ENCODE results near the gene ITGA2B. TPM values are rescaled to one million over a fixed set of nuclear protein-coding genes. Genes with fewer than 3 reads are reported as not detected.

The ITGA2B gene
- total and polyA plus RNA-seq, 2 of the 13 experiments (the other 11 are each of a cell fraction or from before 2014, with no cell fraction given) = 0.38 to 1.1 TPM

DNA sequence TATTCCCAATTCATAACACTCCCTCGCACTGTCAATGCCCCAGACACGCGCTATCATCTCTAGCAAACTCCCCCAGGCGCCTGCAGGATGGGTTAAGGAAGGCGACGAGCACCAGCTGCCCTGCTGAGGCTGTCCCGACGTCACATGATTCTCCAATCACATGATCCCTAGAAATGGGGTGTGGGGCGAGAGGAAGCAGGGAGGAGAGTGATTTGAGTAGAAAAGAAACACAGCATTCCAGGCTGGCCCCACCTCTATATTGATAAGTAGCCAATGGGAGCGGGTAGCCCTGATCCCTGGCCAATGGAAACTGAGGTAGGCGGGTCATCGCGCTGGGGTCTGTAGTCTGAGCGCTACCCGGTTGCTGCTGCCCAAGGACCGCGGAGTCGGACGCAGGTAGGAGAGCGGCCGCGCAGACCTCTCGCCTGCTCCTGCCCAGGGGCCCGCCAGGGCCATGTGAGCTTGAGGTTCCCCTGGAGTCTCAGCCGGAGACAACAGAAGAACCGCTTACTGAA is 44.5 kb downstream of the ITGA2B start, which contains the start of gene GRN (continued):
- no peak for TF ChIP-seq ZNF256 (CRISPR knock-in tag; conservative IDR thresholded peaks at IDR 0.05)
- TF ChIP-seq HOMEZ (CRISPR knock-in tag; IDR thresholded peaks at IDR 0.05; ENCODE audit: low read depth) = peak; percentile 82
- TF ChIP-seq SNAPC2 (CRISPR knock-in tag; IDR thresholded peaks at IDR 0.05) = no peak
- no peak for TF ChIP-seq IRX3 (CRISPR knock-in tag; IDR thresholded peaks at IDR 0.05; ENCODE audit: borderline replicate concordance, low read depth)
- TF ChIP-seq SKI (IDR thresholded peaks at IDR 0.05; ENCODE audit: partially characterized antibody) = peak; percentile 49
- TF ChIP-seq NFYC (CRISPR knock-in tag; IDR thresholded peaks at IDR 0.05) = peak; percentile 94
- TF ChIP-seq, protein P1, sequence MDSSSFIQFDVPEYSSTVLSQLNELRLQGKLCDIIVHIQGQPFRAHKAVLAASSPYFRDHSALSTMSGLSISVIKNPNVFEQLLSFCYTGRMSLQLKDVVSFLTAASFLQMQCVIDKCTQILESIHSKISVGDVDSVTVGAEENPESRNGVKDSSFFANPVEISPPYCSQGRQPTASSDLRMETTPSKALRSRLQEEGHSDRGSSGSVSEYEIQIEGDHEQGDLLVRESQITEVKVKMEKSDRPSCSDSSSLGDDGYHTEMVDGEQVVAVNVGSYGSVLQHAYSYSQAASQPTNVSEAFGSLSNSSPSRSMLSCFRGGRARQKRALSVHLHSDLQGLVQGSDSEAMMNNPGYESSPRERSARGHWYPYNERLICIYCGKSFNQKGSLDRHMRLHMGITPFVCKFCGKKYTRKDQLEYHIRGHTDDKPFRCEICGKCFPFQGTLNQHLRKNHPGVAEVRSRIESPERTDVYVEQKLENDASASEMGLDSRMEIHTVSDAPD (CRISPR knock-in tag; IDR thresholded peaks at IDR 0.05) = no peak
- no peak for TF ChIP-seq ZNF740 (CRISPR knock-in tag; IDR thresholded peaks at IDR 0.05)
- TF ChIP-seq ZNF292 (CRISPR knock-in tag; IDR thresholded peaks at IDR 0.05; ENCODE audit: borderline replicate concordance, low read depth) = no peak
- 0 out of 2 replicates have a peak, but pooled peaks have one; percentile 60 for TF ChIP-seq UBTF (CRISPR knock-in tag; IDR thresholded peaks at IDR 0.05)
- no peak for TF ChIP-seq ZNF75D (CRISPR knock-in tag; IDR thresholded peaks at IDR 0.05; ENCODE audit: borderline replicate concordance)
- TF ChIP-seq SMAD1 (CRISPR knock-in tag; IDR thresholded peaks at IDR 0.05; ENCODE audit: borderline replicate concordance, low read depth) = peak; percentile 15; the same call in 1 of the 2 replicates
- no peak for TF ChIP-seq THYN1 (CRISPR knock-in tag; IDR thresholded peaks at IDR 0.05; ENCODE audit: borderline replicate concordance, low read depth)
- TF ChIP-seq SRSF4 (IDR thresholded peaks at IDR 0.05; ENCODE audit: low read depth, low read length, poor library complexity, severe bottlenecking) = no peak
- peak; percentile 64 for TF ChIP-seq FOXA3 (CRISPR knock-in tag; IDR thresholded peaks at IDR 0.05)
- peak; percentile 92 to 97 for TF ChIP-seq POLR2A (IDR thresholded peaks at IDR 0.05; ENCODE audit: insufficient read depth in 1 of 2, low read depth in 2 of 2, low read length in 2 of 2)
- no peak for TF ChIP-seq HNRNPL (IDR thresholded peaks at IDR 0.05; ENCODE audit: low read depth, low read length)
- peak; percentile 65; the same call in 1 of the 2 replicates for TF ChIP-seq ZNF605 (CRISPR knock-in tag; IDR thresholded peaks at IDR 0.05)
- peak; percentile 88 for TF ChIP-seq CBX1 (IDR thresholded peaks at IDR 0.05; ENCODE audit: low read depth)
- TF ChIP-seq MATR3 (CRISPR knock-in tag; IDR thresholded peaks at IDR 0.05) = no peak
- peak; percentile 68 for TF ChIP-seq ZFY (CRISPR knock-in tag; IDR thresholded peaks at IDR 0.05)
- TF ChIP-seq JUND (CRISPR knock-in tag; IDR thresholded peaks at IDR 0.05) = peak; percentile 40; the same call in 1 of the 2 replicates
- no peak for TF ChIP-seq ZNF552 (CRISPR knock-in tag; IDR thresholded peaks at IDR 0.05; ENCODE audit: borderline replicate concordance)
- peak; percentile 87; the same call in 1 of the 2 replicates for TF ChIP-seq SMAD3 (CRISPR knock-in tag; IDR thresholded peaks at IDR 0.05)
- TF ChIP-seq KDM1A (CRISPR knock-in tag; IDR thresholded peaks at IDR 0.05) = peak; percentile 78; the same call in 1 of the 2 replicates
- no peak for TF ChIP-seq MAF1 (CRISPR knock-in tag; IDR thresholded peaks at IDR 0.05; ENCODE audit: borderline replicate concordance)
- no peak for TF ChIP-seq ZNF143 (CRISPR knock-in tag; IDR thresholded peaks at IDR 0.05)
- no peak for TF ChIP-seq HNRNPH1 (optimal IDR thresholded peaks at IDR 0.05; ENCODE audit: low read depth, low read length)
